ENCODE measurements around the gene SLCO2A1.

The SLCO2A1 gene

DNA sequence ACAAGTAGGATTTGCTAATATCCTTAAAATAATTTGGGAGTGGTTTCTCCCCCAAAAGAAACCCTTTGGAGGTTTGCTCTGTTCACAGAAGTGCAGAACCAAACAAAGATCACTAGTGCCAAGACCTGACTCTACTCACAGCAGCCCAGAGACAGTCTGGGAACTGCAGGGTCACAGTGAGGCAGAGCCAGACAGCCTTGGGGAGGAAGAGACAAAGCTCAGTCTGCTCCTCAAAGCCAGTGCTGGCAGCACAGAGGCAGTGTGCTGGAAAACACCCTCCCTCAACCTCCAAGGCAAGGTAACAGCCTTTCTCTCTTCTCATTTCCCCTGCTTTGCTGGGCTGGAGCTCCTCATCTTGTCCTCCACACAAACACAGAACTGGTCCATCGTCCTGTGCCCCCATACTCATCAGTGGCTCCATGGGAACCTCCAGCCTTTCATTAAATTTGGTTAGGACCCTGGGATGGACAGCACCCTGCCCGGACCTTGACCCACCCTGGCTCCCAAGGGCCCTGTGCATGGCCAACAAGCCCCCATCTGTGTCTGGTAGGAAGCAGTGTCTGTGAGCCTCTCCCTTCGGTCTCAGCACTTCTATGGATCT, 146.6 kb downstream of the SLCO2A1 start:
- no peak overlapping the region for H3K27ac ChIP-seq (ENCODE audit: extremely low read depth, low read depth, low read length)
- CTCF ChIA-PET = interaction anchor here (0.5 to 0.6 kb wide), 2 partner anchors 65 to 664 kb away, joined by 3 to 5 read pairs; no protein-coding TSS in a partner anchor
- no peaks in the 10 kb centered on the region for H3K9me3 ChIP-seq (ENCODE audit: control insufficient read depth, insufficient read depth, low read depth, low read length)
- peaks cover 0 to 9% of the 10 kb centered on the region in 2 experiments; a peak in 1 of 3 replicates for H3K36me3 ChIP-seq (ENCODE audit: control insufficient read depth in 2 of 2, insufficient read depth in 1 of 2, low read length in 2 of 2)
- TF ChIP-seq ZNF211 (tag by site-specific recombination; IDR thresholded peaks at IDR 0.05; ENCODE audit: low read depth) = no peak
- no peak for TF ChIP-seq YY2 (tag by site-specific recombination; IDR thresholded peaks at IDR 0.05)
- no peak for TF ChIP-seq ZBTB21 (tag by site-specific recombination; IDR thresholded peaks at IDR 0.05)
- TF ChIP-seq, protein P1, sequence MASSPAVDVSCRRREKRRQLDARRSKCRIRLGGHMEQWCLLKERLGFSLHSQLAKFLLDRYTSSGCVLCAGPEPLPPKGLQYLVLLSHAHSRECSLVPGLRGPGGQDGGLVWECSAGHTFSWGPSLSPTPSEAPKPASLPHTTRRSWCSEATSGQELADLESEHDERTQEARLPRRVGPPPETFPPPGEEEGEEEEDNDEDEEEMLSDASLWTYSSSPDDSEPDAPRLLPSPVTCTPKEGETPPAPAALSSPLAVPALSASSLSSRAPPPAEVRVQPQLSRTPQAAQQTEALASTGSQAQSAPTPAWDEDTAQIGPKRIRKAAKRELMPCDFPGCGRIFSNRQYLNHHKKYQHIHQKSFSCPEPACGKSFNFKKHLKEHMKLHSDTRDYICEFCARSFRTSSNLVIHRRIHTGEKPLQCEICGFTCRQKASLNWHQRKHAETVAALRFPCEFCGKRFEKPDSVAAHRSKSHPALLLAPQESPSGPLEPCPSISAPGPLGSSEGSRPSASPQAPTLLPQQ (tag by site-specific recombination; IDR thresholded peaks at IDR 0.05) = no peak
- TF ChIP-seq, protein P2, sequence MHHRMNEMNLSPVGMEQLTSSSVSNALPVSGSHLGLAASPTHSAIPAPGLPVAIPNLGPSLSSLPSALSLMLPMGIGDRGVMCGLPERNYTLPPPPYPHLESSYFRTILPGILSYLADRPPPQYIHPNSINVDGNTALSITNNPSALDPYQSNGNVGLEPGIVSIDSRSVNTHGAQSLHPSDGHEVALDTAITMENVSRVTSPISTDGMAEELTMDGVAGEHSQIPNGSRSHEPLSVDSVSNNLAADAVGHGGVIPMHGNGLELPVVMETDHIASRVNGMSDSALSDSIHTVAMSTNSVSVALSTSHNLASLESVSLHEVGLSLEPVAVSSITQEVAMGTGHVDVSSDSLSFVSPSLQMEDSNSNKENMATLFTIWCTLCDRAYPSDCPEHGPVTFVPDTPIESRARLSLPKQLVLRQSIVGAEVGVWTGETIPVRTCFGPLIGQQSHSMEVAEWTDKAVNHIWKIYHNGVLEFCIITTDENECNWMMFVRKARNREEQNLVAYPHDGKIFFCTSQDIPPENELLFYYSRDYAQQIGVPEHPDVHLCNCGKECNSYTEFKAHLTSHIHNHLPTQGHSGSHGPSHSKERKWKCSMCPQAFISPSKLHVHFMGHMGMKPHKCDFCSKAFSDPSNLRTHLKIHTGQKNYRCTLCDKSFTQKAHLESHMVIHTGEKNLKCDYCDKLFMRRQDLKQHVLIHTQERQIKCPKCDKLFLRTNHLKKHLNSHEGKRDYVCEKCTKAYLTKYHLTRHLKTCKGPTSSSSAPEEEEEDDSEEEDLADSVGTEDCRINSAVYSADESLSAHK (tag by site-specific recombination; IDR thresholded peaks at IDR 0.05) = no peak
- no peak for TF ChIP-seq ZBTB8A (tag by site-specific recombination; IDR thresholded peaks at IDR 0.05)
- TF ChIP-seq, protein P3, sequence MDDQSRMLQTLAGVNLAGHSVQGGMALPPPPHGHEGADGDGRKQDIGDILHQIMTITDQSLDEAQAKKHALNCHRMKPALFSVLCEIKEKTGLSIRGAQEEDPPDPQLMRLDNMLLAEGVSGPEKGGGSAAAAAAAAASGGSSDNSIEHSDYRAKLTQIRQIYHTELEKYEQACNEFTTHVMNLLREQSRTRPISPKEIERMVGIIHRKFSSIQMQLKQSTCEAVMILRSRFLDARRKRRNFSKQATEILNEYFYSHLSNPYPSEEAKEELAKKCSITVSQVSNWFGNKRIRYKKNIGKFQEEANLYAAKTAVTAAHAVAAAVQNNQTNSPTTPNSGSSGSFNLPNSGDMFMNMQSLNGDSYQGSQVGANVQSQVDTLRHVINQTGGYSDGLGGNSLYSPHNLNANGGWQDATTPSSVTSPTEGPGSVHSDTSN (CRISPR knock-in tag; IDR thresholded peaks at IDR 0.05) = no peak
- no peak for TF ChIP-seq ZNF341 (tag by site-specific recombination; IDR thresholded peaks at IDR 0.05; ENCODE audit: low read depth)
- no peak for TF ChIP-seq TCF7L2 (IDR thresholded peaks at IDR 0.05; ENCODE audit: borderline replicate concordance, low read depth, low read length)
- TF ChIP-seq, protein P4, sequence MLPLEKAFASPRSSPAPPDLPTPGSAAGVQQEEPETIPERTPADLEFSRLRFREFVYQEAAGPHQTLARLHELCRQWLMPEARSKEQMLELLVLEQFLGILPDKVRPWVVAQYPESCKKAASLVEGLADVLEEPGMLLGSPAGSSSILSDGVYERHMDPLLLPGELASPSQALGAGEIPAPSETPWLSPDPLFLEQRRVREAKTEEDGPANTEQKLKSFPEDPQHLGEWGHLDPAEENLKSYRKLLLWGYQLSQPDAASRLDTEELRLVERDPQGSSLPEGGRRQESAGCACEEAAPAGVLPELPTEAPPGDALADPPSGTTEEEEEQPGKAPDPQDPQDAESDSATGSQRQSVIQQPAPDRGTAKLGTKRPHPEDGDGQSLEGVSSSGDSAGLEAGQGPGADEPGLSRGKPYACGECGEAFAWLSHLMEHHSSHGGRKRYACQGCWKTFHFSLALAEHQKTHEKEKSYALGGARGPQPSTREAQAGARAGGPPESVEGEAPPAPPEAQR (tag by site-specific recombination; IDR thresholded peaks at IDR 0.05) = no peak
- TF ChIP-seq, protein P5, sequence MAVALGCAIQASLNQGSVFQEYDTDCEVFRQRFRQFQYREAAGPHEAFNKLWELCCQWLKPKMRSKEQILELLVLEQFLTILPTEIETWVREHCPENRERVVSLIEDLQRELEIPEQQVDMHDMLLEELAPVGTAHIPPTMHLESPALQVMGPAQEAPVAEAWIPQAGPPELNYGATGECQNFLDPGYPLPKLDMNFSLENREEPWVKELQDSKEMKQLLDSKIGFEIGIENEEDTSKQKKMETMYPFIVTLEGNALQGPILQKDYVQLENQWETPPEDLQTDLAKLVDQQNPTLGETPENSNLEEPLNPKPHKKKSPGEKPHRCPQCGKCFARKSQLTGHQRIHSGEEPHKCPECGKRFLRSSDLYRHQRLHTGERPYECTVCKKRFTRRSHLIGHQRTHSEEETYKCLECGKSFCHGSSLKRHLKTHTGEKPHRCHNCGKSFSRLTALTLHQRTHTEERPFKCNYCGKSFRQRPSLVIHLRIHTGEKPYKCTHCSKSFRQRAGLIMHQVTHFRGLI (tag by site-specific recombination; IDR thresholded peaks at IDR 0.05) = no peak
- no peak for TF ChIP-seq ZNF776 (tag by site-specific recombination; IDR thresholded peaks at IDR 0.05; ENCODE audit: borderline replicate concordance)
- H3K4me1 ChIP-seq (ENCODE audit: control insufficient read depth, insufficient read depth, low read length) = no peaks in the 10 kb centered on the region
- POLR2A ChIA-PET = no interaction called here
- H3K4me3 ChIP-seq (ENCODE audit: low read depth, low read length) = no peak overlapping the region

DNA sequence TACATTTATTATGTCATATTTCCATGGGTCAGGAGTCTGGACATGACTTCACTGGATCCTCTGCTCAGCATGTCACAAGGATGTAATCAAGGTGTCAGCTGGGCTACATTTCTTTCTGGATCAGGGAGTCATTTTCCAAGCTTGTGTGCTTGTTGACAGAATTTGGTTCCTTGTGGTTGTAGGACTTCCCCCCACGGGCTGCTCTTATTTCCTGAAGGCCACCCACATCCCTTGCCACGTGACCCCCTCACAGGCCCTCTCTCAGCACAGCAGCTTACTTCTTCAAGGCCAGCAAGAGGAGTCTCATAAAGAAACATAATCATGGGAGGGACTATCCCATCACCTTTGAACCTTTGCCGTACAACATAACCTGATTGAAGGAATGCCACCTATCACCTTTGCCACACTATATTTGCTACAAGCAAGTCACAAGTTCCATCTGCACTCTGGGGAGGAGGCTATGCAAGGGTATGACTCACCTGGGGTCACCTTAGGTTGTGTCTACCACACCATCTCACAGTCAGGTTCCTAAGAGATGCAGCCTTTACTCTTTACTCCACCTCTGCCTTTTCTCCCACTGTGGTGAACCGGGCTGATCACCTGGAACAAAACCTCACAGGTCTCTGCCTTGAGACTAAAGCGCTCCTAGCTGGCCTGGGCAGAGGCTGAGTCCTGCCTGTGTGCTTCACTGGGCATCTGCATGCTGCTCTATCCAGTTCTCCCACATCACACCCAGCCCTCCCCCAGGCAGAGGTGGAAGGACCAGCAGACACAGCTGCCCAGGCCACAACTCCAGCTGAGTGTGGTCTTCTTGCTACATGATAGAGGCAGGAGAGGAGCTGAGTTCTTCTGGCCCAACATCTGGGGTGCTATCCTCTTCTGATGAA, 147.5 kb downstream of the SLCO2A1 start:
- no peaks in the 10 kb centered on the region for H3K4me1 ChIP-seq (ENCODE audit: control insufficient read depth, insufficient read depth, low read length)
- no peaks in the 10 kb centered on the region for H3K9me3 ChIP-seq (ENCODE audit: control insufficient read depth, insufficient read depth, low read depth, low read length)
- no peak overlapping the region for H3K4me3 ChIP-seq (ENCODE audit: low read depth, low read length)
- ChIA-PET POLR2A (no interaction called here), CTCF (interaction anchor here (0.5 kb wide), 1 partner anchor 1988 kb away, joined by 5 read pairs; no protein-coding TSS in a partner anchor)
- H3K27ac ChIP-seq (ENCODE audit: extremely low read depth, low read depth, low read length) = no peak overlapping the region
- peaks cover 0 to 9% of the 10 kb centered on the region in 2 experiments; a peak in 1 of 3 replicates for H3K36me3 ChIP-seq (ENCODE audit: control insufficient read depth in 2 of 2, insufficient read depth in 1 of 2, low read length in 2 of 2)
- no peak for TF ChIP-seq ZNF529 (tag by site-specific recombination; IDR thresholded peaks at IDR 0.05; ENCODE audit: insufficient replicate concordance)
- TF ChIP-seq ZNF544 (tag by site-specific recombination; IDR thresholded peaks at IDR 0.05) = no peak
- TF ChIP-seq YY1 (tag by site-specific recombination; IDR thresholded peaks at IDR 0.05) = no peak
- no peak for TF ChIP-seq MYNN (tag by site-specific recombination; IDR thresholded peaks at IDR 0.05; ENCODE audit: borderline replicate concordance)
- TF ChIP-seq ZNF626 (tag by site-specific recombination; IDR thresholded peaks at IDR 0.05) = no peak
- TF ChIP-seq ZNF768 (tag by site-specific recombination; IDR thresholded peaks at IDR 0.05) = no peak
- TF ChIP-seq ZNF654 (tag by site-specific recombination; IDR thresholded peaks at IDR 0.05; ENCODE audit: low read depth) = no peak
- no peak for TF ChIP-seq ZNF155 (tag by site-specific recombination; IDR thresholded peaks at IDR 0.05)
- no peak for TF ChIP-seq BCL11A (tag by site-specific recombination; IDR thresholded peaks at IDR 0.05; ENCODE audit: low read depth)
- no peak for TF ChIP-seq ZBTB7A (tag by site-specific recombination; IDR thresholded peaks at IDR 0.05; ENCODE audit: low read depth)
- TF ChIP-seq, protein P6, sequence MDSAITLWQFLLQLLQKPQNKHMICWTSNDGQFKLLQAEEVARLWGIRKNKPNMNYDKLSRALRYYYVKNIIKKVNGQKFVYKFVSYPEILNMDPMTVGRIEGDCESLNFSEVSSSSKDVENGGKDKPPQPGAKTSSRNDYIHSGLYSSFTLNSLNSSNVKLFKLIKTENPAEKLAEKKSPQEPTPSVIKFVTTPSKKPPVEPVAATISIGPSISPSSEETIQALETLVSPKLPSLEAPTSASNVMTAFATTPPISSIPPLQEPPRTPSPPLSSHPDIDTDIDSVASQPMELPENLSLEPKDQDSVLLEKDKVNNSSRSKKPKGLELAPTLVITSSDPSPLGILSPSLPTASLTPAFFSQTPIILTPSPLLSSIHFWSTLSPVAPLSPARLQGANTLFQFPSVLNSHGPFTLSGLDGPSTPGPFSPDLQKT (IDR thresholded peaks at IDR 0.05; ENCODE audit: borderline replicate concordance, low read depth, low read length) = no peak
- no peak for TF ChIP-seq ZNF510 (tag by site-specific recombination; IDR thresholded peaks at IDR 0.05; ENCODE audit: insufficient replicate concordance)
